GM21723 (cell line): Measurements from ENCODE around the gene POSTN.

Experiments used
- ATAC-seq: cut with Tn5 transposase; IDR thresholded peaks from one replicate; pipeline ENCODE4 v1.9.1; 2021; ENCODE audit warnings: mild to moderate bottlenecking, moderate library complexity; ENCODE audit not compliant: unreplicated experiment

POSTN gene

GRCh38 chr13:37598597-37598996, at the start of gene POSTN:
POSTN (minus strand) TSS chr13:37598768; CDS start chr13:37598726, 42 bp downstream.
- ATAC-seq: no peak

GRCh38 chr13:37647031-37647650, 48.6 kb upstream of the POSTN start:
- no peak for ATAC-seq

GRCh38 chr13:37646531-37646930, 48.0 kb upstream of the POSTN start:
- no peak for ATAC-seq

- ATAC-seq: no peak
Observed at GRCh38 chr13:37645181-37645740, 46.7 kb upstream of the POSTN start.

GRCh38 chr13:37641391-37641790, 42.8 kb upstream of the POSTN start:
- ATAC-seq: no peak

GRCh38 chr13:37640499-37640898, 41.9 kb upstream of the POSTN start:
- no peak for ATAC-seq

- no peak for ATAC-seq
Observed at GRCh38 chr13:37636701-37637100, 38.1 kb upstream of the POSTN start.

GRCh38 chr13:37632294-37632693, 33.7 kb upstream of the POSTN start:
- ATAC-seq: no peak

GRCh38 chr13:37627428-37627827, 28.9 kb upstream of the POSTN start:
- no peak for ATAC-seq

- no peak for ATAC-seq
Observed at GRCh38 chr13:37621811-37622361, 23.3 kb upstream of the POSTN start.

- no peak for ATAC-seq
Observed at GRCh38 chr13:37618554-37618953, 20.0 kb upstream of the POSTN start.

- no peak for ATAC-seq
Observed at GRCh38 chr13:37617173-37617572, 18.6 kb upstream of the POSTN start.

GRCh38 chr13:37616131-37616530, 17.6 kb upstream of the POSTN start:
- no peak for ATAC-seq

GRCh38 chr13:37615276-37615675, 16.7 kb upstream of the POSTN start:
- no peak for ATAC-seq

- ATAC-seq: no peak
Observed at GRCh38 chr13:37613638-37614037, 15.1 kb upstream of the POSTN start.

- no peak for ATAC-seq
Observed at GRCh38 chr13:37613236-37613635, 14.7 kb upstream of the POSTN start.

GRCh38 chr13:37608750-37609339, 10.3 kb upstream of the POSTN start:
- ATAC-seq: no peak

- no peak for ATAC-seq
Observed at GRCh38 chr13:37602733-37603381, 4.3 kb upstream of the POSTN start.

GRCh38 chr13:37601648-37602440, 3.3 kb upstream of the POSTN start:
- no peak for ATAC-seq

GRCh38 chr13:37599519-37599918, 951 bp upstream of the POSTN start:
- no peak for ATAC-seq

GRCh38 chr13:37597477-37598025, 1.0 kb downstream of the POSTN start:
- no peak for ATAC-seq
